Measurements from ENCODE around the gene TMEM132C. TPM values are rescaled to one million over a fixed set of nuclear protein-coding genes. Genes with fewer than 3 reads are reported as not detected.
A peak's percentile ranks its signal among the peaks of the same experiment; 100 is the strongest.

TMEM132C gene
- total RNA-seq, 1 donor from 2014 or later: 61.8 TPM

- peak; percentile 95 for TF ChIP-seq CTCF (conservative IDR thresholded peaks at IDR 0.05)
- Mint-ChIP-seq H3K27me3 (peaks cover 32% of the 10 kb centered on the region), H3K4me1 (ENCODE audit: unreplicated experiment) (peaks cover 21% of the 10 kb centered on the region), H3K27ac (no peak overlapping the region), H3K9me3 (peaks cover 13% of the 10 kb centered on the region), H3K36me3 (peaks cover 4% of the 10 kb centered on the region), H3K4me3 (no peak overlapping the region)
- DNase-seq (ENCODE audit: extremely low spot score, unreplicated experiment): no peak
Measured at GRCh38 chr12:128259556-128260070, 7.4 kb upstream of the TMEM132C start.

- DNase-seq (ENCODE audit: extremely low spot score, unreplicated experiment): no peak
- no peak for TF ChIP-seq CTCF (conservative IDR thresholded peaks at IDR 0.05)
- Mint-ChIP-seq H3K27me3 (peaks cover 27% of the 10 kb centered on the region), H3K36me3 (peaks cover 4% of the 10 kb centered on the region), H3K9me3 (peaks cover 18% of the 10 kb centered on the region), H3K4me1 (ENCODE audit: unreplicated experiment) (peaks cover 29% of the 10 kb centered on the region), H3K27ac (no peak overlapping the region), H3K4me3 (no peak overlapping the region)
Measured at GRCh38 chr12:128261757-128262156, 5.2 kb upstream of the TMEM132C start.

- Mint-ChIP-seq H3K27me3 (peaks cover 28% of the 10 kb centered on the region), H3K4me3 (peak overlapping the region; percentile 90), H3K27ac (peak overlapping the region; percentile 20), H3K9me3 (peaks cover 18% of the 10 kb centered on the region), H3K4me1 (ENCODE audit: unreplicated experiment) (peaks cover 23% of the 10 kb centered on the region), H3K36me3 (peaks cover 4% of the 10 kb centered on the region)
- no peak for TF ChIP-seq CTCF (conservative IDR thresholded peaks at IDR 0.05)
- DNase-seq (ENCODE audit: extremely low spot score, unreplicated experiment): no peak
Measured at GRCh38 chr12:128265566-128265965, 1.4 kb upstream of the TMEM132C start.

- Mint-ChIP-seq H3K9me3 (peaks cover 18% of the 10 kb centered on the region), H3K4me3 (peak overlapping the region; percentile 90), H3K4me1 (ENCODE audit: unreplicated experiment) (peaks cover 24% of the 10 kb centered on the region), H3K27me3 (peaks cover 31% of the 10 kb centered on the region), H3K27ac (peak overlapping the region; percentile 76), H3K36me3 (peaks cover 4% of the 10 kb centered on the region)
- DNase-seq (ENCODE audit: extremely low spot score, unreplicated experiment): no peak
- TF ChIP-seq CTCF (conservative IDR thresholded peaks at IDR 0.05): no peak
Measured at GRCh38 chr12:128266086-128266485, 884 bp upstream of the TMEM132C start.

- peaks cover 6% of the 10 kb centered on the region for H3K36me3 Mint-ChIP-seq
- H3K27ac Mint-ChIP-seq: peak overlapping the region; percentile 76
- H3K27me3 Mint-ChIP-seq: peaks cover 35% of the 10 kb centered on the region
- no peak for TF ChIP-seq CTCF (conservative IDR thresholded peaks at IDR 0.05)
- H3K4me3 Mint-ChIP-seq: peak overlapping the region; percentile 90
- DNase-seq (ENCODE audit: extremely low spot score, unreplicated experiment): no peak
- H3K9me3 Mint-ChIP-seq: peaks cover 18% of the 10 kb centered on the region
- peaks cover 28% of the 10 kb centered on the region for H3K4me1 Mint-ChIP-seq (ENCODE audit: unreplicated experiment)
Measured at GRCh38 chr12:128266541-128267130, 334 bp upstream of the TMEM132C start.

Measured in type B pancreatic cell (in vitro differentiated cells).